ENCODE results near the gene TAS2R41.

Gene TAS2R41

GRCh38 chr7:143477501-143478150 is at the start of gene TAS2R41:
Gene TAS2R41 (plus strand): TSS chr7:143477873. CDS start chr7:143477873, 0 bp downstream.
- no peak for DNase-seq (ENCODE audit: low read depth)

GRCh38 chr7:143429770-143430698 is 47.6 kb upstream of the TAS2R41 start:
- DNase-seq (ENCODE audit: low read depth): no peak

- no peak for DNase-seq (ENCODE audit: low read depth)
Observed at GRCh38 chr7:143431109-143431508, 46.6 kb upstream of the TAS2R41 start.

GRCh38 chr7:143433759-143434158 is 43.9 kb upstream of the TAS2R41 start:
- no peak for DNase-seq (ENCODE audit: low read depth)

- DNase-seq (ENCODE audit: low read depth): no peak
Observed at GRCh38 chr7:143434660-143435059, 43.0 kb upstream of the TAS2R41 start.

- DNase-seq (ENCODE audit: low read depth): no peak
Observed at GRCh38 chr7:143435266-143435665, 42.4 kb upstream of the TAS2R41 start.

- DNase-seq (ENCODE audit: low read depth): no peak
Observed at GRCh38 chr7:143436325-143436946, 41.2 kb upstream of the TAS2R41 start.

GRCh38 chr7:143437578-143437977 is 40.1 kb upstream of the TAS2R41 start:
- DNase-seq (ENCODE audit: low read depth): no peak

GRCh38 chr7:143439866-143440265 is 37.8 kb upstream of the TAS2R41 start:
- no peak for DNase-seq (ENCODE audit: low read depth)

- DNase-seq (ENCODE audit: low read depth): no peak
Observed at GRCh38 chr7:143443153-143443552, 34.5 kb upstream of the TAS2R41 start, which contains the start of gene TAS2R60. Gene TAS2R60 (plus strand): TSS chr7:143443453. CDS start chr7:143443453, 0 bp downstream.

- no peak for DNase-seq (ENCODE audit: low read depth)
Observed at GRCh38 chr7:143444063-143444782, 33.5 kb upstream of the TAS2R41 start.

- no peak for DNase-seq (ENCODE audit: low read depth)
Observed at GRCh38 chr7:143444785-143445184, 32.9 kb upstream of the TAS2R41 start.

GRCh38 chr7:143447466-143447865 is 30.2 kb upstream of the TAS2R41 start:
- DNase-seq (ENCODE audit: low read depth): no peak

- no peak for DNase-seq (ENCODE audit: low read depth)
Observed at GRCh38 chr7:143448429-143448828, 29.2 kb upstream of the TAS2R41 start.

GRCh38 chr7:143449793-143450192 is 27.9 kb upstream of the TAS2R41 start:
- no peak for DNase-seq (ENCODE audit: low read depth)

- DNase-seq (ENCODE audit: low read depth): no peak
Observed at GRCh38 chr7:143451122-143451521, 26.6 kb upstream of the TAS2R41 start.

- no peak for DNase-seq (ENCODE audit: low read depth)
Observed at GRCh38 chr7:143451746-143452145, 25.9 kb upstream of the TAS2R41 start.

GRCh38 chr7:143452495-143452894 is 25.2 kb upstream of the TAS2R41 start:
- DNase-seq (ENCODE audit: low read depth): no peak

- no peak for DNase-seq (ENCODE audit: low read depth)
Observed at GRCh38 chr7:143454091-143454680, 23.5 kb upstream of the TAS2R41 start.

- DNase-seq (ENCODE audit: low read depth): no peak
Observed at GRCh38 chr7:143455491-143455890, 22.2 kb upstream of the TAS2R41 start.

- no peak for DNase-seq (ENCODE audit: low read depth)
Observed at GRCh38 chr7:143455942-143456341, 21.7 kb upstream of the TAS2R41 start.
